SH-SY5Y (cell line): ENCODE measurements around the gene SIRPB1.

Experiments used
- GATA2 ChIP-seq: IDR thresholded peaks from 2 replicates; pipeline ENCODE4 v1.6.1; 2011; ENCODE audit warnings: mild to moderate bottlenecking, low read depth, low read length
- GATA3 ChIP-seq: IDR thresholded peaks from 2 replicates; pipeline ENCODE4 v1.6.1; 2011; ENCODE audit warnings: low read depth, mild to moderate bottlenecking, low read length, moderate library complexity

SIRPB1 gene

GRCh38 chr20:1626528-1627199 lies 6.9 kb upstream of the SIRPB1 start:
- TF ChIP-seq GATA3 (no peak), GATA2 (no peak)

- TF ChIP-seq GATA2 = no peak
- TF ChIP-seq GATA3 = no peak
Observed at GRCh38 chr20:1625083-1625690, 5.4 kb upstream of the SIRPB1 start.

- TF ChIP-seq GATA3 (no peak), GATA2 (no peak)
Observed at GRCh38 chr20:1623501-1624205, 3.8 kb upstream of the SIRPB1 start.

GRCh38 chr20:1622450-1622849 lies 2.6 kb upstream of the SIRPB1 start:
- no peak for TF ChIP-seq GATA3
- TF ChIP-seq GATA2 = no peak

- TF ChIP-seq GATA2 = no peak
- TF ChIP-seq GATA3 = no peak
Observed at GRCh38 chr20:1621316-1621715, 1.5 kb upstream of the SIRPB1 start.

GRCh38 chr20:1618954-1619540 lies 762 bp downstream of the SIRPB1 start:
- no peak for TF ChIP-seq GATA2
- TF ChIP-seq GATA3 = no peak

DNA sequence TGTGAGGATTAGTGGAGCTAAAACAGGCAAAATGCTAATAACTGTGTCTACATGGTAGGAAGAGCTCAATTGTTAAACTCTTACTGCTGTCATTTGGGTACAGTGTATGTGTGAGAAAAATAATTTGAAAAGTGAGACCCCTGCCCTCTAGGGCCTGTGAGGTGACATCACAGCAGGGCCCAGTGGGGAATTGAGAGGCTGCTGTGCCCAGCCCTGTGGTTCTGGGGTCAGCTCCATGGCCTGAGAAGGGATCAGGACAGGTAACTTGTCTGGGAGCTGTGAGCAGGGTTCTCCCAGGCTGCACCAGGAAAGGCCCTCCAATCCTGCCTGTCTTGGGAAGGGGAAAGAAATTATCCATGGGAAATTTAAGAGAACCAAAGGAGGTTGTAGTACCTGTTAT lies 1.3 kb downstream of the SIRPB1 start:
- TF ChIP-seq GATA3 (no peak), GATA2 (no peak)

DNA sequence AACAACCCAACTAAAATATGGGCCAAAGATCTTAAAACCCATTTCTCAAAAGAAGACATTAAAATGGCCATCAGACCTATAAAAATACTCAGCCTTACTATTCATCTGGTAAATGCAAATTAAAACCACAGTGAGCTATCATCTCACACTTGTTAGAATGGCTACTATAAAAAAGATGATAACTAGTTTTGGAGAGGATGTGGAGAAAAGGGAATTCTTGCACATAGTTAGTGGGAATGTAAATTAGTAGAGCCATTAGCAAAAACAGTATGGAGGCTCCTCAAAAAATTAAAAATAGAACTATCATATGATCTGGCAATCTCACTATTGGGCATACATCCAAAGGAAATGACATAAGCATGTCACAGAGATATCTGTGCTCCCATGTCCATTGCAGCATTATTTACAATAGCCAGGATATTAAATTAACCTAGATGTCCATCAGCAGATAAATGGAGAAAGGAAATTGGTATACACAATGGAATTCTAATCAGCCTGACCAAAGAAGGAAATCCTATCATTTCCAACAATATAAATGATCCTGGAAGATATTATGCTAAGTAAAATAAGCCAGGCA lies 2.9 kb downstream of the SIRPB1 start:
- TF ChIP-seq GATA3 (no peak), GATA2 (no peak)

- no peak for TF ChIP-seq GATA3
- TF ChIP-seq GATA2 = no peak
Observed at GRCh38 chr20:1600736-1601135, 19.1 kb downstream of the SIRPB1 start.

- TF ChIP-seq GATA3 = no peak
- no peak for TF ChIP-seq GATA2
Observed at GRCh38 chr20:1595333-1595732, 24.5 kb downstream of the SIRPB1 start.

DNA sequence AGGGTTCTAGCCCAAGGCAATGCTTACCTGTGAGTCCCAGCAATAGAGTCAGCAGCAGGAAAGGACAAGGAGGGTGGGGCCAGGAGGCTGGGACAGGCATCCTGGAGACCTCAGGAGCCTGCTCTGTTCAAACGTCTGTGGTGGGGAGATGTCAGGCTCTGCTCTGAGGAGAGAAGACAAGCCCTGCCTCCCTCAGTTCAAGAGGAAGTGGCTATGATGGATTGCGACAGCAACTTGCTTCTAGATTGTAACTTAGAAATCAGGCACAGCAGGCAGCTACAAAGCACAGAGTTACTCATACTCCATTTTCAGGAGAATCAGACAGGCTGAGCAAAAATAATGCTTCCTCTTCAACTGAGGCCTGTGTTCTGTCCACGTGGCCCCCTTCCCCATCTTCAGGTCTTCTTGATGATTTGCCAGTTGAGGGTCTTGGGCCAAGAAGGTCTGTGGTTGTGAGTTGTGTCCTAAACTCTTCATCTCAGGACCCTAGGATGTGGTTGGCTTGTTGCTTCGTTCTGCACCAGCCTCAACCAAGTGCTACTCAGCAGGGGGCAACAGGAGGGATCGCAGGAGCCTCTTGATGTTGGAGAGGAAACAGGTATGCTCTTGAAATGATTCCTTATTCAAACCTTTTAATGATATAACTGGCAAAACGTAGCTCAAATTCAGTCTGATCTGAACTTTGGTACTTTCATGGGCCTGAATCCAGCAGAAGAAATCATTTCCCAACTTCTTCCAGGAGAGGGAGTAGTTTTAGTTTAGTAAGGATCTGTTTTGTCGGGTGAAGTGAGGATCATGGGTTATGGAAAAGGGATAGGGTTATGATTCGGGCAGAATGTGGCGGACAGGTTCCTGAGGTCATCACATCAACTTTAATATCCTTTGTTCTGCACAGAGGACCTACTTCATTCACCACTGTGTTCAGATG lies 31.0 kb downstream of the SIRPB1 start:
- TF ChIP-seq GATA3 (no peak), GATA2 (no peak)

- TF ChIP-seq GATA2 (no peak), GATA3 (no peak)
Observed at GRCh38 chr20:1587781-1588532, 31.9 kb downstream of the SIRPB1 start.

GRCh38 chr20:1579488-1579887 lies 40.3 kb downstream of the SIRPB1 start:
- TF ChIP-seq GATA2 = no peak
- TF ChIP-seq GATA3 = no peak
